B cell (primary cell): ENCODE measurements around the gene ZBTB44.

Experiments
- EZH2 ChIP-seq: IDR thresholded peaks from 2 replicates; pipeline ENCODE4 v1.6.1; 2012; ENCODE audit warnings: borderline replicate concordance, low read depth, mild to moderate bottlenecking, moderate library complexity, low read length; ENCODE audit not compliant: insufficient read depth, poor library complexity, severe bottlenecking
- TF ChIP-seq, protein P1 (sequence below): fragments of 200-600 bp; IDR thresholded peaks from one replicate; pipeline ENCODE4 v1.8.0; 2022; ENCODE audit warnings: antibody characterized with exemption, mild to moderate bottlenecking

DNA sequence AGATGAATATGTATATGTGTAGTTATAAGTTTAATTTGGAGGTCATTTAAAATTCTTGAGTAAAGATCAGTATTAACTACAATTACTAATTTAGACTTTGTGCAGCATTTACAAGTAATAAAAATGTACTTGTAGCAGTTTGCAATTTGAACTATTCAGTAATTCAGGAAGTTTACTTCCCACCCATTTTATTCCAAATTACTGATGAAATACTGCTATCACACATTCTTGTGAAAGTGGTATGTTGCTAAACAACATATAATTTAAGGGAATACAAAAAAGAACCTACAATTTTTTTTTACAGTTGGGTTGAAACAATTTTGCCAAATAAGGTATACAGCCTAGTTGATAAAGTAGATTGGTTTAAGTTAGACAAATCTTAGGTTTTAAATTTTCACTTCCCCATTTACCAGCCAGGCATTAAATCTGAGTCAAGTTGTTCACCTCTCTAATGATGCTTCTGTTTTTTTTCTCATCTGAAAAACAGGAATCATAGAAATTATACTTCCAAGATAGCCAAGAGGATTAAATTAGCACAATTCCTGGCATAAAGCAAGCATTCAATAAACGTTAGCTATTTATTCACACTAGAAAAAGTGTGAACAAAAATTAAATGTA, 45.3 kb downstream of the ZBTB44 start:
- TF ChIP-seq, protein P1, sequence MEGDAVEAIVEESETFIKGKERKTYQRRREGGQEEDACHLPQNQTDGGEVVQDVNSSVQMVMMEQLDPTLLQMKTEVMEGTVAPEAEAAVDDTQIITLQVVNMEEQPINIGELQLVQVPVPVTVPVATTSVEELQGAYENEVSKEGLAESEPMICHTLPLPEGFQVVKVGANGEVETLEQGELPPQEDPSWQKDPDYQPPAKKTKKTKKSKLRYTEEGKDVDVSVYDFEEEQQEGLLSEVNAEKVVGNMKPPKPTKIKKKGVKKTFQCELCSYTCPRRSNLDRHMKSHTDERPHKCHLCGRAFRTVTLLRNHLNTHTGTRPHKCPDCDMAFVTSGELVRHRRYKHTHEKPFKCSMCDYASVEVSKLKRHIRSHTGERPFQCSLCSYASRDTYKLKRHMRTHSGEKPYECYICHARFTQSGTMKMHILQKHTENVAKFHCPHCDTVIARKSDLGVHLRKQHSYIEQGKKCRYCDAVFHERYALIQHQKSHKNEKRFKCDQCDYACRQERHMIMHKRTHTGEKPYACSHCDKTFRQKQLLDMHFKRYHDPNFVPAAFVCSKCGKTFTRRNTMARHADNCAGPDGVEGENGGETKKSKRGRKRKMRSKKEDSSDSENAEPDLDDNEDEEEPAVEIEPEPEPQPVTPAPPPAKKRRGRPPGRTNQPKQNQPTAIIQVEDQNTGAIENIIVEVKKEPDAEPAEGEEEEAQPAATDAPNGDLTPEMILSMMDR, result no peak
- TF ChIP-seq EZH2, result no peak
